Measurements from ENCODE around the gene GNA12.

GNA12 gene

DNA sequence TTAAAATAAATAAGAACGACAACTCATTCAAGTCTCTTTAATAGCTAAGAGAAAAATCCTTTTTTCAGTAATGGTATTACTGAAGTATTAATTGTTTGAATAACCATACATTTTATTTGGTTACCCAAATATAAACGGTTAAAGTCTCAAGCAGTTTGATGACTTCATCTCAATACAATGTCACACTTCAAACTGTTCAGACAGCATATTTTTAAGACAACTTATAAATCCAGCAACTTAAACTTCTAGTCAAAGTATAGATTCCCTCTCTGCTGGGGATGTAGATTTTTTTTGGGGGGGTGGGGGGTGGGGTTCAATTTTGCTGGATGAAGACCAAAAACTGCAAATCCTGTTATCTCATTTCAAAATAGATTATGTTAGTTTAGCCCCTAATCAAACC is 42.0 kb downstream of the GNA12 start:
- no peak for DNase-seq (ENCODE audit: low spot score)

- DNase-seq (ENCODE audit: low spot score) = no peak
Measured at GRCh38 chr7:2800931-2801688, 43.0 kb downstream of the GNA12 start.

DNA sequence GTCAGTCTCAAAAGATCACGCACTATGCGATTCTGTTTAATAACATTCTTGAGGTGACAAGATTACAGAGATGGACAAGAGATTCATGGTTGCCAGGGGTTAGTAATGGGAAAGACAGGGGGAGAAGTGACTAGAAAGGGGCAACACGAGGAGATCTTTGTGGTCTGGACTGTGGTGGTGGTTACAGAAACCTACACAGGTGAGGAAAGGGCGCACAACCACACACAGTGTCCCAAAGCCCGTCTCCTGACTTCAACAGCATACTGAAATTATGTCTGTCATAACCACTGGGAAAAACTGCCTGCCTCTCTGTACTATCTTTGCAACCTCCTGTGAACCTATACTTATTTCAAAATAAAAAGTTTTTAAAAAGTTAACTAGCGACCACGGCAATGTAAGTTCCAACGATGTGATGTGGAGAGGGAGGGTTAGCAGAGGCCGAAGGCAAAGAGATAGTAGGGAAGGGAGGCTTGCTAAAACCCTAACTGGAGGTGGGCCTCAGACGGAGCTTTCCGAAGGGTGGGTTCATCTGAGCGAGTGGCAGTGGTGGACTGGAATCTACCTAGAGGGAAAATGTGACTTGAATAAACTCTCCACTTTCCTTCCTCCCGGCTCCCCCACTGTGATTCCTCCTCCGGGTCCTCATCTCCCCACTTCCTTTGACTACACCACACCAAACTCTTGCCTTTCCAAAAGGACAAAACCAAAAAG is 43.7 kb downstream of the GNA12 start:
- DNase-seq (ENCODE audit: low spot score) = no peak

GRCh38 chr7:2799253-2799652 is 44.9 kb downstream of the GNA12 start:
- DNase-seq (ENCODE audit: low spot score) = no peak

- DNase-seq (ENCODE audit: low spot score) = no peak
Measured at GRCh38 chr7:2798669-2799068, 45.4 kb downstream of the GNA12 start.

- no peak for DNase-seq (ENCODE audit: low spot score)
Measured at GRCh38 chr7:2796358-2797352, 47.5 kb downstream of the GNA12 start.

DNA sequence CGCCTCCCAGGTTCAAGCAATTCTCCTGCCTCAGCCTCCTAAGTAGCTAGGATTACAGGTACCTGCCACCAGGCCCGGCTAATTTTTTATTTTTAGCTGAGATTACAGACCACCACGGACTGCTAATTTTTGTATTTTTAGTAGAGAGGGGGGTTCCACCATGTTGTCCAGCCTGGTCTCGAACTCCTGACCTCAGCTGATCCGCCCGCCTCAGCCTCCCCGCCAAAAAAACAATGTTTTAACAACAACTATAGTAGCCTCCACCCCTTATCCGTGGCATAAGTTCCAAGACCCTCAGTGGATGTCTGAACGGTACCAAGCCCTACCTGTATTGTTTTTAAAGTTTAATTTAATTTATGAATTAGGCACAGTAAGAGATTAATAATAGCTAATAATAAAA is 48.2 kb downstream of the GNA12 start:
- DNase-seq (ENCODE audit: low spot score) = no peak

DNA sequence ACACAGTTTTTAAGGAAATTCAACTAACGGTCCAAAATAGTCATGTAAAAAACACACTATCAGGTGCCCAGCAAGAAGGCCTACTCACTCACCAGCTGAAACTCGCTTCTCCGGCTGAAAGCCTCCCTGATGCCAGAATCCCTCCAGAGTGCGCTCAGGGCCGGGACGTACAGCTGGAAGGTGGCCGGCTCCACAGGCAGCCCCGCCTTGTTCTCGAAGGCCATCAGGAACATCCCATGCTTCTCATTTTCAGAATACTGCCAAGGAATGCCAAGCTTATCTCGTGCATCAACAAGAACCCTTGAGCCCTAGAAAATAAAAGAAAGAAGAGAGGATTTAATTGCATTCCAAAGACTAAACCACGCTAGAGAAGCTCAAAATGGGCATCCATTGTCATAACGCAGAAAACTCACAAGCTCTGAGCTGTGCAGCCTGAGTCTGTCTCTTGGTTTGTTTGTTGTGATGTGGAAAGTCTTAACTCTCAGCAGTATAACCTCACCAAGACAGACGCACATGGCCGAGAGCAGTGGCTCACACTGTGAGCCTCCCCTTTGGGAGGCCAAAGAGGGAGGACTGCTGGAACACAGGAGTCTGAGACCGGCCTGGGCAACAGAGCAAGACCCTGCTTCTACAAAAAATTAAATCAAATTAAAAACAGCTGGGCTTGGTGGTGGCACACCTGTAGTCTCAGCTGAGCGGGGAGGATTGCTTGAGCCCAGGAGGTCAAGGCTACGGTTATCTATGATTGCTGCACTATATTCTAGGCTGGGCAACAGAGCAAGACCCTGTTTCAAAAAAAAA is 49.1 kb downstream of the GNA12 start:
- no peak for DNase-seq (ENCODE audit: low spot score)

DNA sequence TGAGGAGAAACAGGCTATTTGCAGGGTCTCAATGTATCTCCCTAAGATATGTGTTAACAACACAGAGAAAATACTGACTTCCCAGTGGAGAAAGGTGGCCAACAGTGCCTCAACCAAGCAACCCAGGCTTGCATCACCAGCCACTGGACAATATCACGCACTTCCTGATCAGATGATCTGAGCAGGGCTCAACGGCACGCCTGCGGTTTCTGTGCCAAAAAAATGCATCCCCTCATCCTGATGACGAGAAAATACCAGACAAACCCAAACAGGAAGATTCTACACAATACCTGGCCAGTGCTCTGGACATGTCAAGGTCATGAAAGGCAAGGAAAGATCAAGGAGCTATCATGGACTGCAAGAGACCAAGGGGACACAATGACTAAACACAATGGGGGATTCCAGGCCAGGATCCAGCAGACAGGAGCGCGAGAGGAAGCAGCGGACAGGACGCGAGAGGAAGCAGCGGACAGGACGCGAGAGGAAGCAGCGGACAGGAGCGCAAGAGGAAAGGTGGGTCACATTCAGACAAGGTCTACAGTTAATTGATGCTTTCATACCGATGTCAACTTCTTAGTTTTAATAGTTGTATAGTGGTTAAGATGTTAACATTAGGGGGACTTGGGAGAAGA is 51.1 kb downstream of the GNA12 start:
- DNase-seq (ENCODE audit: low spot score) = no peak

GRCh38 chr7:2792235-2792634 is 51.9 kb downstream of the GNA12 start:
- DNase-seq (ENCODE audit: low spot score) = no peak

- DNase-seq (ENCODE audit: low spot score) = no peak
Measured at GRCh38 chr7:2791390-2791789, 52.7 kb downstream of the GNA12 start.

DNA sequence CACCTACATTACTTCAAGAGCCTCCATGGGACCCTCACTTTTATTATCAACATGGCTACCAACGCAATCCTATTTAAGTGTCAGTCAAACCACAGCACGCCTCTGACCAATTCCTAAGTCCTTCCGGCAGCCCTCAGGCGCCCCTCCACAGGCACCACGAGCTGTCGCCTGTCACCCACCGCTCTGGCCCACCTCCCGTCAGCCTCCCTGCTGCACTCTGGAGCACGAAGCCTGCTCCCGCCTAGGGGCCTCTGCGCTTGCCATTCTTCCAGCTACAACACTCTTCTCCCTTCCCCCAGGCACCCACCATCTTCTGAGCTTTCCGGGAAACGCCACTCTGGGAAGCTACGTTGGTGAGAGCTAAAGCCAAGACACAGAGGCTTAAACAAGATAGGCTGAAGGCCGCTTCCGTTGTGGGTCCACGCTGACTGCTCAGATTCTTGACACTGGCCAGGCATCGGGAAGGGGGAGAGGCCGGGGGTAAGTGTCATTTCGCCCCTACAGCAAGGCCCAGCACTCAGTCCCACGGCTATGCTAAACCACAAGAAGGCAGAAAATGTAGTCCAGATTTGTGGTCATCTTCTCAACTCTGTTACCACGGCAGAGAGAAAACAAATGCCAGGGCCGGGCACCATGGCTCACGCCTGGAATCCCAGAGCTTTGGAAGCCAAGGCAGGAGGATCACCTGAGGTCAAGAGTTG is 56.7 kb downstream of the GNA12 start:
- no peak for DNase-seq (ENCODE audit: low spot score)

GRCh38 chr7:2786607-2787116 is 57.4 kb downstream of the GNA12 start:
- DNase-seq (ENCODE audit: low spot score) = no peak

- DNase-seq (ENCODE audit: low spot score) = no peak
Measured at GRCh38 chr7:2785071-2785500, 59.0 kb downstream of the GNA12 start.

DNA sequence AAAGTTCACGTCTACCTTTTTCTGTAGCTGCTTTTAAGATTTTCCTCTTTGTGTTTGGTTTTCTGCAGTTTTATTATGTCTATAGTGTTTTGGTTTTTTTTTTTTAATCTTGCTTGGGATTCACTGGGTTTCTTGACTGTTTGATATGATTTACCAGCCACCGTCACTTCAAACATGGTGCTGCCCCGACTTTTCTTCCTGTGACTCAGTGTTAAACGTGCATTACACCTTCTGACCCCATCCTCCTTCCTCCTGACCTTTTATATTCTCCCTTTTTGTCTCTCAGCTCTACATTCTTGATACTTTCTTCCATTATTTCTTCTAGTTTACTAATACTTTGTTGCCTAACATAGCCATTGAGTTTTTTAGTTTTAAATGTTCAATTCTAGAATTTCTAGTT is 61.5 kb downstream of the GNA12 start:
- peak; percentile 25 for DNase-seq (ENCODE audit: low spot score)

DNA sequence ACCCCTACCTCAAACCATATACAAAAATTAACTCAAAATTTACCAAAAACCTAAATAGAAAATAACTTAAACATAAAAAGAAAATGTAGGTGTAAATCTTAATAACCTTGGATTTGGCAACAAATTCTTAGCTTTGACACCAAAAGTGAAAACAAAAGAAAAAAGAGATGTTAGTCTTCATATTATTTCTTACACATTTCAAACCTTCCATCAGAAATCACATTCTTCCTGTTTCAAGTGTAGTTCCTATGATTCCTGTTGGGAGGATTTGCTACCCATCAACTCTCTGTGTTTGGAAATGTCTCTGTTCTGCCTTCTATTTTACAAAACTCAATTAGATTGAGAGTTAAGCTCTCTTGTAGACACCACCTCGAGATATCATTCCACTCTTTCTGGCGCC is 62.0 kb downstream of the GNA12 start:
- DNase-seq (ENCODE audit: low spot score) = no peak

- no peak for DNase-seq (ENCODE audit: low spot score)
Measured at GRCh38 chr7:2781636-2782035, 62.5 kb downstream of the GNA12 start.

DNA sequence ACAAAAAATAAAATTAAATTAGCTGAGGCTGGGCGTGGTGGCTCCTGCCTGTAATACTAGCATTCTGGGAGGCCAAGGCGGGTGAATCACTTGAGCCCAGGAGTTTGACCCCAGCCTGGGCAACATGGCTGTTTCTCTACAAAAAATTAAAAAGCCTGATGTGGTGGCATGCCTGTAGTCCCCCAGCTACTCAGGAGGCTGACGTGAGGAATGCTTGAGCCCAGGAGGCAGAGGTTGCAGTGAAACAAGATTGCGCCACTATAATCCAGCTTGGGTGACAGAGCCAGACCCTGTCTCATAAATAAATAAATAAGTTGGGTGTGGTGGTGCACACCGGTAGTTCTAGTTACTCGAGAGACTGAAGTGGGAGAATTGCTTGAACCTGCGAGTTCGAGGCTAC is 65.1 kb downstream of the GNA12 start:
- DNase-seq (ENCODE audit: low spot score) = no peak

DNA sequence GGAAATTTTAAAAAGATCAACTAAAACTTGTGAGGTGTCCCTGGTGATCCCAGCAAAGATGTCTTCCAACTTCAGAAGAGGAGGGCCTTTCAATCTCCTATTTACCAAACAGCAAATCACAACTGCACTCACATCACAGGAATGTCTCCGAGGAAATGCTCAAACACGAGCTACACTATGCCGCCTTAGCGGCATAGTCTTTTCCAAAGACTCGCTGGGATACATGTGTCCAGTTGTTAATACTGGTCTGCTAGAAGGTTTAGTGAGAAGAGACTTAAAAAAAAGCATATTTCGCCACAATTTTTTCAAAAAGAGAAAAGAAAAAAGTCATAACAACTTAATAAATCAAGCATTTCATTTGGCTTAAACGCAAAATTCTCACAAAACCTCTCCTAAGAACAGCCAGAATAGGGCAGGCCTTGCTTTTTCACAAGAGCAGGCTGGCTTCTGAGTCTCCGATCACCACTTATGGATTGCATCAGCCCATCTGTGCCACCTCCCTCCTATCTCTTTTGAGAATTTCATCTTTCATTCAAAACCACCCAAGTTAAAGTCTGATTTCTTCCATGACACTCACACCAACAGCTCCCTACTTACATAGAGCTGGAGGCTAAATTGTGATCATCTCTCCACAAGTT is 66.1 kb downstream of the GNA12 start:
- DNase-seq (ENCODE audit: low spot score) = no peak

- no peak for DNase-seq (ENCODE audit: low spot score)
Measured at GRCh38 chr7:2776401-2776800, 67.7 kb downstream of the GNA12 start.

All from activated CD4-positive, alpha-beta T cell treated with anti-CD3 and anti-CD28 coated beads, Interleukin-2, Interleukin-4, amounts not matched to agents 100 ng/mL and 50 ng/mL, durations not matched to agents 16 hours and 8 hours (primary cell).